ENCODE measurements around the gene FDX2. TPM values are rescaled to one million over a fixed set of nuclear protein-coding genes. Genes with fewer than 3 reads are reported as not detected.

The FDX2 gene
- total and polyA plus RNA-seq, 8 donors = 5.5 to 30.3 (median 10.0) TPM

DNA sequence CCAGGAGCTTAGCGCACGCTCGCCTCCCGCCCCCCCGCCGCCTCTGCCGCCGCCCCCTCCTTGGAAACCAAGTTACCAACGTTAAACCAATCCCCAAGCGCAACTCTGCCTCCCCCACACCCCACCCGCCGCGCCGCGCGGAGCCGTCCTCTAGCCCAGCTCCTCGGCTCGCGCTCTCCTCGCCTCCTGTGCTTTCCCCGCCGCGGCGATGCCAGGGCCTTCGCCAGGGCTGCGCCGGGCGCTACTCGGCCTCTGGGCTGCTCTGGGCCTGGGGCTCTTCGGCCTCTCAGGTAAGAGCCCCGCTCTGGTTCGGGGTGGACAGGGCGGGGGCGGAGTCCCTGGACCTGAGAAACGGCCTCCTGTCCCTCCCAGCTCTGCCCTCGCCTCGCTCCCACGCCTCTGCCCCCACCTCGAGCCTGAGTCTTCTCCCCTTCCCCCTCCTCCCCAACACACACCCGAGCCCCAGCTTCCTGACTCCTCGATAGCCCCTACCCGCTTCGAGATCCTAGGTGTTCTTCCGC, 25.9 kb downstream of the FDX2 start, which contains the start of gene ICAM5:
Gene ICAM5, plus strand, starts transcription at position 117 of the 521 bp plus-strand sequence. Its CDS starts 92 bp downstream, at position 209.
- no peak for DNase-seq
- 2% methylated on average over 38 to 45 of the region's 45 CpGs for WGBS, 2 donors
- peak within 1 kb of the TSS in 2 of 4 donors; percentile 17 to 48 for H3K4me3 ChIP-seq
- intact Hi-C loops (cut with DNase I) = no loop called here
- H3K9me3 ChIP-seq = no peaks in the 10 kb centered on the region
- peaks cover 0 to 42% (median 11%) of the 10 kb centered on the region in 4 donors for H3K27me3 ChIP-seq
- ATAC-seq = no peak
- TF ChIP-seq, protein P1, sequence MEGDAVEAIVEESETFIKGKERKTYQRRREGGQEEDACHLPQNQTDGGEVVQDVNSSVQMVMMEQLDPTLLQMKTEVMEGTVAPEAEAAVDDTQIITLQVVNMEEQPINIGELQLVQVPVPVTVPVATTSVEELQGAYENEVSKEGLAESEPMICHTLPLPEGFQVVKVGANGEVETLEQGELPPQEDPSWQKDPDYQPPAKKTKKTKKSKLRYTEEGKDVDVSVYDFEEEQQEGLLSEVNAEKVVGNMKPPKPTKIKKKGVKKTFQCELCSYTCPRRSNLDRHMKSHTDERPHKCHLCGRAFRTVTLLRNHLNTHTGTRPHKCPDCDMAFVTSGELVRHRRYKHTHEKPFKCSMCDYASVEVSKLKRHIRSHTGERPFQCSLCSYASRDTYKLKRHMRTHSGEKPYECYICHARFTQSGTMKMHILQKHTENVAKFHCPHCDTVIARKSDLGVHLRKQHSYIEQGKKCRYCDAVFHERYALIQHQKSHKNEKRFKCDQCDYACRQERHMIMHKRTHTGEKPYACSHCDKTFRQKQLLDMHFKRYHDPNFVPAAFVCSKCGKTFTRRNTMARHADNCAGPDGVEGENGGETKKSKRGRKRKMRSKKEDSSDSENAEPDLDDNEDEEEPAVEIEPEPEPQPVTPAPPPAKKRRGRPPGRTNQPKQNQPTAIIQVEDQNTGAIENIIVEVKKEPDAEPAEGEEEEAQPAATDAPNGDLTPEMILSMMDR (IDR thresholded peaks at IDR 0.05) = no peak
- H3K4me1 ChIP-seq = peaks cover 9 to 22% (median 11%) of the 10 kb centered on the region in 3 donors
- no peak for FAIRE-seq
- no peak within 1 kb of the TSS for H3K27ac ChIP-seq
- H3K36me3 ChIP-seq = no peaks in the 10 kb centered on the region

DNA sequence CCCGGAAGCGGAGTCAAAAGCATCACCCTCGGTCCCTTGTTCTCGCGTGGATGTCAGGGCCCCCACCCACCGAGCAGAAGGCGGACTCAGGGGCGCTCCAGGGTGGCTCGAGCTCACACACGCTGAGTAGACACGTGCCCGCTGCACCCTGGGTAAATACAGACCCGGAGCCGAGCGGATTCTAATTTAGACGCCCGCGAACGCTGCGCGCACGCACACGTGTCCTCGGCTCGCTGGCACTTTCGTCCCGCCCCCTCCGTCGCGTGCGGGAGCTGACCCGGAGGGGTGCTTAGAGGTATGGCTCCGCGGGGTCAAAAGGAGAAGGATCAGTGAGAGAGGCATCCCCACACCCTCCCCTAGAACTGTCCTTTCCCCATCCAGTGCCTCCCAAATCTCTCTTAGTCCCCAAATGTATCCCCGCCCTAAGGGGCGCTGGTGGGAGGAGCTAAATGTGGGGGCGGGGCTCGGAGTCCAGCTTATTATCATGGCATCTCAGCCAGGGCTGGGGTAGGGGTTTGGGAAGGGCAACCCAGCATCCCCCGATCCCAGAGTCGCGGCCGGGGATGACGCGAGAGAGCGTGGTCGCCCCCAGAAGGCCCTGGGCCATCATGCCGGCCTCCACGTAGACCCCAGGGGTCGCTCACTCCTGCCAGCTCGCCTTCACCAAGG, 26.5 kb downstream of the FDX2 start:
- WGBS, 2 donors = 1 to 2% methylated on average over 50 of the region's 50 CpGs
- Histone ChIP-seq H3K9me3 (no peaks in the 10 kb centered on the region), H3K4me1 (peaks cover 9 to 22% (median 11%) of the 10 kb centered on the region in 3 donors), H3K36me3 (no peaks in the 10 kb centered on the region), H3K27me3 (peaks cover 0 to 37% (median 11%) of the 10 kb centered on the region in 4 donors), H3K27ac (no peak overlapping the region), H3K4me3 (peak overlapping the region in 2 of 4 donors; percentile 17 to 48)
- peak in 1 of 4 donors; percentile 5 for ATAC-seq
- TF ChIP-seq, protein P1 (IDR thresholded peaks at IDR 0.05) = no peak
- FAIRE-seq = no peak
- no peak for DNase-seq
- intact Hi-C loops (cut with DNase I) = no loop called here

DNA sequence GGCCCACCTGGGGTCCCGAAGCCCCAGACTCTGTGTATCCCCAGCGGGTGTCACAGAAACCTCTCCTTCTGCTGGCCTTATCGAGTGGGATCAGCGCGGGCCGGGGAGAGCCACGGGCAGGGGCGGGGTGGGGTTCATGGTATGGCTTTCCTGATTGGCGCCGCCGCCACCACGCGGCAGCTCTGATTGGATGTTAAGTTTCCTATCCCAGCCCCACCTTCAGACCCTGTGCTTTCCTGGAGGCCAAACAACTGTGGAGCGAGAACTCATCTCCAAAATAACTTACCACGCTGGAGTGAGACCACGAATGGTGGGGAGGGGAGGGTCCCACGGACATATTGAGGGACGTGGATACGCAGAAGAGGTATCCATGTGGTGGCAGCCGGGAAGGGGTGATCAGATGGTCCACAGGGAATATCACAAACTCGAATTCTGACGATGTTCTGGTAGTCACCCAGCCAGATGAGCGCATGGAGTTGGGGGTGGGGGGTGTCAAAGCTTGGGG, 27.1 kb downstream of the FDX2 start:
- DNase-seq = no peak

DNA sequence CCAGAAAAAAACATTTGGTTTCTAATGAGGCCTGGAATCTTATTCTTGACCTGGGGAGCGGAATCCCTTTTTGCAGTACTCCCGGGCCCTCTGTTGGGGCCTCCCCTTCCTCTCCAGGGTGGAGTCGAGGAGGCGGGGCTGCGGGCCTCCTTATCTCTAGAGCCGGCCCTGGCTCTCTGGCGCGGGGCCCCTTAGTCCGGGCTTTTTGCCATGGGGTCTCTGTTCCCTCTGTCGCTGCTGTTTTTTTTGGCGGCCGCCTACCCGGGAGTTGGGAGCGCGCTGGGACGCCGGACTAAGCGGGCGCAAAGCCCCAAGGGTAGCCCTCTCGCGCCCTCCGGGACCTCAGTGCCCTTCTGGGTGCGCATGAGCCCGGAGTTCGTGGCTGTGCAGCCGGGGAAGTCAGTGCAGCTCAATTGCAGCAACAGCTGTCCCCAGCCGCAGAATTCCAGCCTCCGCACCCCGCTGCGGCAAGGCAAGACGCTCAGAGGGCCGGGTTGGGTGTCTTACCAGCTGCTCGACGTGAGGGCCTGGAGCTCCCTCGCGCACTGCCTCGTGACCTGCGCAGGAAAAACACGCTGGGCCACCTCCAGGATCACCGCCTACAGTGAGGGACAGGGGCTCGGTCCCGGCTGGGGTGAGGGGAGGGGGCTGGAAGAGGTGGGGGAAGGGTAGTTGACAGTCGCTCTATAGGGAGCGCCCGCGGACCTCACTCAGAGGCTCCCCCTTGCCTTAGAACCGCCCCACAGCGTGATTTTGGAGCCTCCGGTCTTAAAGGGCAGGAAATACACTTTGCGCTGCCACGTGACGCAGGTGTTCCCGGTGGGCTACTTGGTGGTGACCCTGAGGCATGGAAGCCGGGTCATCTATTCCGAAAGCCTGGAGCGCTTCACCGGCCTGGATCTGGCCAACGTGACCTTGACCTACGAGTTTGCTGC, 28.7 kb downstream of the FDX2 start, which contains the start of gene ICAM4:
Gene ICAM4, plus strand, starts transcription at position 153 of the 935 bp plus-strand sequence. Its CDS starts 58 bp downstream, at position 211.
- Histone ChIP-seq H3K36me3 (no peaks in the 10 kb centered on the region), H3K4me3 (peak within 1 kb of the TSS in 1 of 4 donors; percentile 22), H3K9me3 (no peaks in the 10 kb centered on the region), H3K4me1 (peaks cover 9 to 21% (median 10%) of the 10 kb centered on the region in 3 donors), H3K27ac (no peak within 1 kb of the TSS), H3K27me3 (peaks cover 0 to 17% (median 6%) of the 10 kb centered on the region in 4 donors)
- intact Hi-C loops (cut with DNase I) = no loop called here
- FAIRE-seq = no peak
- peak in 3 of 4 donors; percentile 51 to 71 (median 53) for ATAC-seq
- WGBS, 2 donors = 5% methylated on average over 59 of the region's 59 CpGs
- TF ChIP-seq, protein P1 (IDR thresholded peaks at IDR 0.05) = no peak
- peak in 1 of 6 donors; percentile 70 for DNase-seq

More for the DNA sequence above, 27.1 kb downstream of the FDX2 start:
- Histone ChIP-seq H3K4me1 (peaks cover 9 to 22% (median 11%) of the 10 kb centered on the region in 3 donors), H3K4me3 (peak overlapping the region in 1 of 4 donors; percentile 48), H3K36me3 (no peaks in the 10 kb centered on the region), H3K27me3 (peaks cover 0 to 31% (median 8%) of the 10 kb centered on the region in 4 donors), H3K27ac (no peak overlapping the region), H3K9me3 (no peaks in the 10 kb centered on the region)
- WGBS, 2 donors = 4% methylated on average over 23 of the region's 23 CpGs
- TF ChIP-seq, protein P1 (IDR thresholded peaks at IDR 0.05) = no peak
- ATAC-seq (no peak), FAIRE-seq (no peak)
- intact Hi-C loops (cut with DNase I) = no loop called here
